Neural cell (in vitro differentiated cells): ENCODE measurements around the gene GNB2. TPM values are rescaled to one million over a fixed set of nuclear protein-coding genes. Genes with fewer than 3 reads are reported as not detected.
A peak's percentile ranks its signal among the peaks of the same experiment; 100 is the strongest.
"Not testable (repeated sequence)": the region's sequence is repeated elsewhere in the genome, so short reads cannot be mapped to it uniquely, and the experiment has no call there.

Experiments used
- H2AFZ ChIP-seq: fragments of 200-600, 300-800 bp; sonication (generic), shearing (Covaris generic); 2 replicates; pipeline ENCODE4 v1.6.0; 2014; ENCODE audit warnings: low read depth, mild to moderate bottlenecking, antibody characterized with exemption, low read length, moderate library complexity
- H3F3A ChIP-seq: fragments of 200-600 bp; shearing (Covaris generic); 2 replicates; pipeline ENCODE4 v1.6.1; 2016; ENCODE audit warnings: mild to moderate bottlenecking, moderate library complexity, mixed read lengths, antibody characterized with exemption, low read length; ENCODE audit not compliant: insufficient read depth, poor library complexity, severe bottlenecking
- H3K27ac ChIP-seq: fragments of 200-600, 300-800 bp; sonication (generic), shearing (Covaris generic); 2 replicates; pipeline ENCODE4 v1.5.1; 2014; ENCODE audit warnings: mild to moderate bottlenecking, low read length, moderate library complexity
- H3K27me3 ChIP-seq: fragments of 300-800, 200-600 bp; sonication (generic), shearing (Covaris generic); 2 replicates; pipeline ENCODE4 v1.6.0; 2014; ENCODE audit warnings: mild to moderate bottlenecking, low read depth, low read length, moderate library complexity; ENCODE audit not compliant: insufficient read depth
- H3K36me3 ChIP-seq: fragments of 300-800, 200-600 bp; sonication (generic), shearing (Covaris generic); 2 replicates; pipeline ENCODE4 v1.5.1; 2014; ENCODE audit warnings: mild to moderate bottlenecking, antibody characterized with exemption, low read length, moderate library complexity; ENCODE audit not compliant: insufficient read depth
- H3K4me2 ChIP-seq: fragments of 300-800, 200-600 bp; sonication (generic), shearing (Covaris generic); 2 replicates; pipeline ENCODE4 v1.6.0; 2014; ENCODE audit warnings: mild to moderate bottlenecking, low read length
- H3K4me3 ChIP-seq: fragments of 300-800, 200-600 bp; sonication (generic), shearing (Covaris generic); 2 replicates; pipeline ENCODE4 v1.5.1; 2014; ENCODE audit warnings: mild to moderate bottlenecking, low read length, moderate library complexity
- H3K79me2 ChIP-seq: fragments of 200-600 bp; shearing (Covaris generic); replicated peaks from 2 replicates; pipeline ENCODE4 v1.6.0; 2014; ENCODE audit warnings: mild to moderate bottlenecking, low read length, moderate library complexity; ENCODE audit not compliant: insufficient read depth
- H3K9ac ChIP-seq: fragments of 300-800, 200-600 bp; sonication (generic), shearing (Covaris generic); 2 replicates; pipeline ENCODE4 v1.6.1; 2016; ENCODE audit warnings: mild to moderate bottlenecking, low read length, mixed read lengths
- H3K9me2 ChIP-seq: fragments of 200-600 bp; shearing (Covaris generic); 2 replicates; pipeline ENCODE4 v1.6.1; 2016; ENCODE audit warnings: mild to moderate bottlenecking, low read length, mixed read lengths; ENCODE audit not compliant: insufficient read depth
- H3K9me3 ChIP-seq: fragments of 200-600, 300-800 bp; sonication (generic), shearing (Covaris generic); 2 replicates; pipeline ENCODE4 v1.6.1; 2016; ENCODE audit warnings: mild to moderate bottlenecking, mixed run types, low read length, moderate library complexity, mixed read lengths
- H4K20me1 ChIP-seq: fragments of 200-600 bp; shearing (Covaris generic); 2 replicates; pipeline ENCODE4 v1.6.1; 2016; ENCODE audit warnings: mild to moderate bottlenecking, mixed run types; ENCODE audit not compliant: insufficient read depth
- CTCF ChIP-seq: fragments of 450-650 bp; IDR thresholded peaks from 2 replicates; pipeline ENCODE4 v1.5.1; 2014; ENCODE audit warnings: antibody characterized with exemption, mild to moderate bottlenecking, moderate library complexity; ENCODE audit not compliant: poor library complexity, severe bottlenecking
- EP300 ChIP-seq: fragments of 450-650 bp; conservative IDR thresholded peaks from 2 replicates; pipeline ENCODE4 v1.6.1; 2014; ENCODE audit warnings: antibody characterized with exemption, mild to moderate bottlenecking, moderate library complexity; ENCODE audit not compliant: poor library complexity, severe bottlenecking
- MXI1 ChIP-seq: fragments of 450-650 bp; conservative IDR thresholded peaks from 2 replicates; pipeline ENCODE4 v1.6.1; 2014; ENCODE audit warnings: antibody characterized with exemption, mild to moderate bottlenecking; ENCODE audit not compliant: poor library complexity, severe bottlenecking
- RAD21 ChIP-seq: fragments of 450-650 bp; conservative IDR thresholded peaks from 2 replicates; pipeline ENCODE4 v1.6.1; 2014; ENCODE audit warnings: antibody characterized with exemption, mild to moderate bottlenecking, moderate library complexity
- REST ChIP-seq: IDR thresholded peaks from 2 replicates; pipeline ENCODE4 v1.6.1; 2012; ENCODE audit warnings: borderline replicate concordance
- SMC3 ChIP-seq: fragments of 450-650 bp; conservative IDR thresholded peaks from 2 replicates; pipeline ENCODE4 v1.6.1; 2014; ENCODE audit warnings: antibody characterized with exemption, mild to moderate bottlenecking, moderate library complexity; ENCODE audit not compliant: poor library complexity
- TAF1 ChIP-seq: IDR thresholded peaks from 2 replicates; pipeline ENCODE4 v1.6.1; 2012; ENCODE audit warnings: low read depth
- polyA plus RNA-seq: library from polyadenylated mRNA; depleted of rRNA; stranded (reverse); fragments of >200 nt; gene quantifications from 2 replicates; pipeline ENCODE4 v1.2.3, GENCODE V29; 2014

GNB2 gene
- polyA plus RNA-seq, 1 donor from 2014 or later, result 279 TPM

DNA sequence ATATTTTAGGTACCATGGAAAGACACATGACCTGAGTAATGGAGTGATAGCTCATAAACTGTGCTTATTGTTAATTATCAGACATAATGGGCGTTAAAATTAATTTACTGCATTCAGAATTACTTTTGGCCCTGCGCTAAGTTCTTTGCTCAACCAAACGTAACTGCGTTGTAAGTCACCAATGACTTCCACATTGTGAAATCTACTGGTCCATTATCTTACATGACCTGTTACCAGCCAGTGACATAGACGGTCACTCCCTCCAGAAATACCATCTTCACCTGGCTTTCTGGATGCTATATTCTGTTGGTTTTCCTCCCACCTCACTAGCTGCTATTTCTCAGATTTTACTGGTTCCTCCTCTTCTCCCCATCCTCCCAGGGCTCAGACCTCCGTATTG, 25.5 kb downstream of the GNB2 start (continued):
- TF ChIP-seq EP300, result no peak
- no peak for TF ChIP-seq RAD21

DNA sequence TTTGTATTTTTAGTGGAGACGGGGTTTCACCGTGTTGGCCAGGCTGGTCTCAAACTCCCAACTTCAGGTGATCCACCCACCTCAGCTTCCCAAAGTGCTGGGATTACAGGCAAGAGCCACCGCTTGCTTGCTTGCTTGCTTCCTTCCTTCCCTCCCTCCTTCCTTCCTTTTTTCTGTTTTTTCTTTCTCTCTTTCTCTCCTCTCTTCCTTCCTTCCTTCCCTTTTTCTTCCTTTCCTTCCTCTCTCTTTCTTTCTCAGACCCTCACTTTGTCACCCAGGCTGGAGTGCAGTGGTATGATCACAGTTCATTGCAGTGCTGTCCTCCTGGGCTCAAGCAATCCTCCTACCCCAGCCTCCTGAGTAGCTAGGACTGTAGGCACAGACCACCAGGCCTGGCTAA, 27.5 kb downstream of the GNB2 start:
- H3K9ac ChIP-seq, H2AFZ ChIP-seq, H3K4me3 ChIP-seq, H3K9me2 ChIP-seq, H3F3A ChIP-seq, H3K27me3 ChIP-seq, H3K9me3 ChIP-seq, H3K79me2 ChIP-seq, H3K4me2 ChIP-seq, H4K20me1 ChIP-seq, H3K27ac ChIP-seq, H3K36me3 ChIP-seq: not testable (repeated sequence)

DNA sequence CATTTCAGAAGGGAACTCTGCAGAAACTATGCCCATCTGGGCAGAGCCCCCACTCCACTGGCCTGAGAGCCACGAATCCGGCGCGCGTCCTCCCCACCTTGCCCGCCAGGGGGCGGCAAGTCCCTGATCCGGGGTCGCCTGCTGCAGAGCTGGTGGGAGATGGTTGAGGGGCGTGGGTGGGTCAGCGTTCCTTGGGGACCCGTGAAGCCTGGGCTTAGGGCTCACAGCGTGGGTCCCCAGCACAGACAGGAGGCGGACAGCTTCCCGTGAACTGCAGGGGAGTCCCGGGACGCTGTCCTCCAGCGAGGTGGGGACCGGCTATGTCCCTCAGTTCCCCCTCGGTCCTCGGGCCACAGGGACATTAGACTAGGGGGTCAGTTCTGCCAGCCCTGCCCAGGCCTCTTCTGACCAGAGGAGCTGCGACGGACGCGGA, 31.8 kb downstream of the GNB2 start:
- H3K27me3 ChIP-seq, result no peaks in the 10 kb centered on the region
- H3K27ac ChIP-seq, result peak overlapping the region; percentile 82
- H4K20me1 ChIP-seq, result no peaks in the 10 kb centered on the region
- TF ChIP-seq MXI1 (no peak), TAF1 (no peak), CTCF (peak; percentile 95), SMC3 (peak; percentile 96), RAD21 (peak; percentile 83), REST (no peak)
- peak overlapping the region; percentile 72 for H3K4me2 ChIP-seq
- no peaks in the 10 kb centered on the region for H3F3A ChIP-seq
- H3K9ac ChIP-seq, result peak overlapping the region; percentile 91
- H3K36me3 ChIP-seq, result no peaks in the 10 kb centered on the region
- H3K79me2 ChIP-seq, result peaks cover 14% of the 10 kb centered on the region
- peak overlapping the region; percentile 87 for H3K4me3 ChIP-seq
- H3K9me3 ChIP-seq, result no peaks in the 10 kb centered on the region
- peak overlapping the region; percentile 80 for H2AFZ ChIP-seq
- H3K9me2 ChIP-seq, result no peaks in the 10 kb centered on the region
